A204.1 (cell line): ENCODE data around the gene SPAG17.

Source experiments
- FAIRE-seq: peaks from 2 replicates; lab custom pipeline; 2012; peaks lifted over from hg19 to GRCh38; lab: Jason Lieb, UNC

SPAG17 gene

GRCh38 chr1:118185084-118185832, at the start of gene SPAG17:
Gene SPAG17, minus strand, starts transcription at chr1:118185228. Its CDS starts 71 bp downstream, at chr1:118185157.
- no peak for FAIRE-seq

- no peak for FAIRE-seq
These were observed 40.4 kb upstream of the SPAG17 start for GRCh38 chr1:118225471-118225870.

- FAIRE-seq = no peak
These were observed 38.4 kb upstream of the SPAG17 start for GRCh38 chr1:118223426-118223825.

GRCh38 chr1:118219438-118219837, 34.4 kb upstream of the SPAG17 start:
- FAIRE-seq = no peak

- FAIRE-seq = no peak
These were observed 32.3 kb upstream of the SPAG17 start for GRCh38 chr1:118217141-118217838.

GRCh38 chr1:118214866-118215265, 29.8 kb upstream of the SPAG17 start:
- no peak for FAIRE-seq

- FAIRE-seq = no peak
These were observed 25.7 kb upstream of the SPAG17 start for GRCh38 chr1:118210723-118211110.

GRCh38 chr1:118210051-118210722, 25.2 kb upstream of the SPAG17 start:
- no peak for FAIRE-seq

GRCh38 chr1:118209648-118210047, 24.6 kb upstream of the SPAG17 start:
- no peak for FAIRE-seq

GRCh38 chr1:118206966-118207365, 21.9 kb upstream of the SPAG17 start:
- no peak for FAIRE-seq

GRCh38 chr1:118204648-118205047, 19.6 kb upstream of the SPAG17 start:
- no peak for FAIRE-seq

- no peak for FAIRE-seq
These were observed 19.1 kb upstream of the SPAG17 start for GRCh38 chr1:118204105-118204504.

- no peak for FAIRE-seq
These were observed 17.1 kb upstream of the SPAG17 start for GRCh38 chr1:118202076-118202608.

- FAIRE-seq = no peak
These were observed 16.5 kb upstream of the SPAG17 start for GRCh38 chr1:118201524-118201923.

- FAIRE-seq = no peak
These were observed 15.8 kb upstream of the SPAG17 start for GRCh38 chr1:118200836-118201235.

GRCh38 chr1:118190561-118190960, 5.5 kb upstream of the SPAG17 start:
- no peak for FAIRE-seq

GRCh38 chr1:118189564-118189963, 4.5 kb upstream of the SPAG17 start:
- FAIRE-seq = no peak

- FAIRE-seq = no peak
These were observed 3.4 kb upstream of the SPAG17 start for GRCh38 chr1:118188411-118188810.

- no peak for FAIRE-seq
These were observed 998 bp upstream of the SPAG17 start for GRCh38 chr1:118186026-118186425.

- FAIRE-seq = no peak
These were observed 317 bp downstream of the SPAG17 start for GRCh38 chr1:118184739-118185083.

- no peak for FAIRE-seq
These were observed 1.4 kb downstream of the SPAG17 start for GRCh38 chr1:118183586-118183985.

GRCh38 chr1:118177998-118178397, 7.0 kb downstream of the SPAG17 start:
- no peak for FAIRE-seq

- no peak for FAIRE-seq
These were observed 16.0 kb downstream of the SPAG17 start for GRCh38 chr1:118169016-118169415.
